Activated T-cell treated with anti-CD3 and anti-CD28 coated beads for 24 hours (primary cell): Measurements from ENCODE around the gene FOXN3.

Source experiments
- DNase-seq: peaks from one replicate; pipeline ENCODE4 v3.0.0-alpha.2; 2020; ENCODE audit warnings: low read depth

Gene FOXN3

GRCh38 chr14:89249972-89250654, 166.9 kb downstream of the FOXN3 start:
- DNase-seq: no peak

- no peak for DNase-seq
These were observed 167.9 kb downstream of the FOXN3 start for GRCh38 chr14:89249065-89249695.

- DNase-seq: no peak
These were observed 168.5 kb downstream of the FOXN3 start for GRCh38 chr14:89248411-89249064.

- DNase-seq: no peak
These were observed 169.4 kb downstream of the FOXN3 start for GRCh38 chr14:89247457-89248122.

- DNase-seq: no peak
These were observed 170.7 kb downstream of the FOXN3 start for GRCh38 chr14:89246290-89246689.

GRCh38 chr14:89245802-89246201, 171.2 kb downstream of the FOXN3 start:
- no peak for DNase-seq

- DNase-seq: no peak
These were observed 172.3 kb downstream of the FOXN3 start for GRCh38 chr14:89244720-89245119.

- no peak for DNase-seq
These were observed 173.3 kb downstream of the FOXN3 start for GRCh38 chr14:89243741-89244140.

GRCh38 chr14:89243286-89243685, 173.7 kb downstream of the FOXN3 start:
- no peak for DNase-seq

- DNase-seq: no peak
These were observed 174.3 kb downstream of the FOXN3 start for GRCh38 chr14:89242652-89243279.

GRCh38 chr14:89241934-89242651, 174.9 kb downstream of the FOXN3 start:
- DNase-seq: no peak

GRCh38 chr14:89241257-89241656, 175.8 kb downstream of the FOXN3 start:
- DNase-seq: no peak

- DNase-seq: no peak
These were observed 176.6 kb downstream of the FOXN3 start for GRCh38 chr14:89240414-89240813.

GRCh38 chr14:89239023-89239422, 178.0 kb downstream of the FOXN3 start:
- DNase-seq: no peak

GRCh38 chr14:89237921-89238529, 179.0 kb downstream of the FOXN3 start:
- no peak for DNase-seq

- DNase-seq: no peak
These were observed 180.2 kb downstream of the FOXN3 start for GRCh38 chr14:89236851-89237250.

- no peak for DNase-seq
These were observed 183.8 kb downstream of the FOXN3 start for GRCh38 chr14:89233184-89233583.

GRCh38 chr14:89232265-89233070, 184.6 kb downstream of the FOXN3 start:
- no peak for DNase-seq

GRCh38 chr14:89231426-89232113, 185.5 kb downstream of the FOXN3 start:
- DNase-seq: no peak
